HG02938 (cell line): ENCODE results near the gene ZNF655.
A peak's percentile ranks its signal among the peaks of the same experiment; 100 is the strongest.
"Not testable (repeated sequence)": the region's sequence is repeated elsewhere in the genome, so short reads cannot be mapped to it uniquely, and the experiment has no call there.

Source experiments
- ATAC-seq: cut with Tn5 transposase; IDR thresholded peaks from one replicate; pipeline ENCODE4 v1.9.1; 2021; ENCODE audit warnings: mild to moderate bottlenecking, moderate library complexity; ENCODE audit not compliant: unreplicated experiment

The ZNF655 gene

GRCh38 chr7:99558306-99559174 is at the start of gene ZNF655:
Gene ZNF655 (plus strand): TSS chr7:99558642. CDS start chr7:99560560, 1,918 bp downstream.
- peak; percentile 81 for ATAC-seq

GRCh38 chr7:99514050-99514449 is 44.4 kb upstream of the ZNF655 start:
- no peak for ATAC-seq

- no peak for ATAC-seq
Measured at GRCh38 chr7:99521399-99521798, 37.0 kb upstream of the ZNF655 start.

GRCh38 chr7:99525713-99526440 is 32.6 kb upstream of the ZNF655 start:
- no peak for ATAC-seq

GRCh38 chr7:99531354-99531765 is 27.1 kb upstream of the ZNF655 start:
- no peak for ATAC-seq

GRCh38 chr7:99535667-99536066 is 22.8 kb upstream of the ZNF655 start:
- ATAC-seq, result no peak

GRCh38 chr7:99539213-99539811 is 19.1 kb upstream of the ZNF655 start:
- ATAC-seq, result no peak

GRCh38 chr7:99540542-99540941 is 17.9 kb upstream of the ZNF655 start:
- no peak for ATAC-seq

GRCh38 chr7:99541212-99541611 is 17.2 kb upstream of the ZNF655 start:
- no peak for ATAC-seq

GRCh38 chr7:99543081-99543671 is 15.3 kb upstream of the ZNF655 start:
- no peak for ATAC-seq

- no peak for ATAC-seq
Measured at GRCh38 chr7:99543916-99544315, 14.5 kb upstream of the ZNF655 start.

- not testable (repeated sequence) for ATAC-seq
Measured at GRCh38 chr7:99545308-99545707, 13.1 kb upstream of the ZNF655 start.

GRCh38 chr7:99549545-99549944 is 8.9 kb upstream of the ZNF655 start:
- ATAC-seq, result not testable (repeated sequence)

GRCh38 chr7:99551334-99551733 is 7.1 kb upstream of the ZNF655 start:
- no peak for ATAC-seq

GRCh38 chr7:99551767-99552463 is 6.5 kb upstream of the ZNF655 start, which contains the start of gene FAM200A:
Gene FAM200A (minus strand): TSS chr7:99552114. CDS start chr7:99548407, 3,707 bp downstream.
- peak; percentile 87 for ATAC-seq

GRCh38 chr7:99553039-99553438 is 5.4 kb upstream of the ZNF655 start:
- ATAC-seq, result no peak

GRCh38 chr7:99554939-99555338 is 3.5 kb upstream of the ZNF655 start:
- ATAC-seq, result no peak

- ATAC-seq, result no peak
Measured at GRCh38 chr7:99557196-99557607, 1.2 kb upstream of the ZNF655 start.

GRCh38 chr7:99557940-99558305 is 519 bp upstream of the ZNF655 start:
- ATAC-seq, result peak; percentile 43

- no peak for ATAC-seq
Measured at GRCh38 chr7:99559175-99559915, 903 bp downstream of the ZNF655 start.
